Smooth muscle cell (in vitro differentiated cells): ENCODE data around the gene NHLH1. TPM values are rescaled to one million over a fixed set of nuclear protein-coding genes. Genes with fewer than 3 reads are reported as not detected.
A peak's percentile ranks its signal among the peaks of the same experiment; 100 is the strongest.

Source experiments
- DNase-seq: peaks from one replicate; lab custom pipeline; 2025; ENCODE audit not compliant: unreplicated experiment; lab: John Stamatoyannopoulos, UW
- H2AFZ ChIP-seq: fragments of 200-600 bp; sonication (generic); 2 replicates; pipeline ENCODE4 v1.6.0; 2016; ENCODE audit warnings: antibody characterized with exemption, low read depth, mild to moderate bottlenecking
- H3F3A ChIP-seq: fragments of 200-600 bp; sonication (generic); 2 replicates; pipeline ENCODE4 v1.6.0; 2017; ENCODE audit warnings: antibody characterized with exemption, low read depth
- H3K27ac ChIP-seq: fragments of 200-600 bp; sonication (generic); 2 replicates; pipeline ENCODE4 v1.5.1; 2016; ENCODE audit warnings: low read depth, mild to moderate bottlenecking
- H3K27me3 ChIP-seq: fragments of 200-600 bp; sonication (generic); 2 replicates; pipeline ENCODE4 v1.6.1; 2016; ENCODE audit warnings: low read depth, mild to moderate bottlenecking
- H3K36me3 ChIP-seq: fragments of 200-600 bp; sonication (generic); 2 replicates; pipeline ENCODE4 v1.5.1; 2016; ENCODE audit warnings: low read depth
- H3K4me1 ChIP-seq: fragments of 200-600 bp; sonication (generic); 2 replicates; pipeline ENCODE4 v1.5.1; 2016; ENCODE audit warnings: low read depth
- H3K4me2 ChIP-seq: fragments of 200-600 bp; sonication (generic); 2 replicates; pipeline ENCODE4 v1.6.0; 2016; ENCODE audit warnings: mild to moderate bottlenecking
- H3K4me3 ChIP-seq: fragments of 200-600 bp; sonication (generic); 2 replicates; pipeline ENCODE4 v1.5.1; 2016; ENCODE audit warnings: mild to moderate bottlenecking
- H3K79me2 ChIP-seq: fragments of 200-600 bp; sonication (generic); 2 replicates; pipeline ENCODE4 v1.6.0; 2016; ENCODE audit warnings: low read depth, mild to moderate bottlenecking
- H3K9ac ChIP-seq: fragments of 200-600 bp; sonication (generic); 2 replicates; pipeline ENCODE4 v1.6.0; 2016; ENCODE audit warnings: low read depth
- H3K9me3 ChIP-seq: fragments of 200-600 bp; sonication (generic); replicated peaks from 2 replicates; pipeline ENCODE4 v1.5.1; 2016; ENCODE audit warnings: low read depth
- H4K20me1 ChIP-seq: fragments of 200-600 bp; sonication (generic); 2 replicates; pipeline ENCODE4 v1.6.0; 2016; ENCODE audit warnings: low read depth
- WGBS: methylation state at CpG from one replicate; pipeline ENCODE4 v1.1.7; 2016; ENCODE audit warnings: low lambda C conversion rate; 5-methylcytosine and 5-hydroxymethylcytosine counted together
- polyA plus RNA-seq: library from polyadenylated mRNA; unstranded; fragments of >200 nt; fragmentation: Nextera tagmentation; extraction: Ambion mirVana; gene quantifications from 2 replicates; pipeline ENCODE4 v1.2.1, GENCODE V29; 2016
- total RNA-seq: library from RNA; depleted of rRNA; stranded (reverse); fragments of >200 nt; gene quantifications from 2 replicates; pipeline ENCODE4 v1.2.3, GENCODE V29; 2014
- TF ChIP-seq, protein P1 (sequence below): fragments of 200-600 bp; sonication (generic); IDR thresholded peaks from 2 replicates; pipeline ENCODE4 v1.5.1; 2017; ENCODE audit warnings: borderline replicate concordance, mild to moderate bottlenecking, antibody characterized with exemption; ENCODE audit not compliant: insufficient read depth, poor library complexity, severe bottlenecking

Gene NHLH1
- total and polyA plus RNA-seq, 2 experiments from 2014 or later: 0.27 TPM; not detected in 1

DNA sequence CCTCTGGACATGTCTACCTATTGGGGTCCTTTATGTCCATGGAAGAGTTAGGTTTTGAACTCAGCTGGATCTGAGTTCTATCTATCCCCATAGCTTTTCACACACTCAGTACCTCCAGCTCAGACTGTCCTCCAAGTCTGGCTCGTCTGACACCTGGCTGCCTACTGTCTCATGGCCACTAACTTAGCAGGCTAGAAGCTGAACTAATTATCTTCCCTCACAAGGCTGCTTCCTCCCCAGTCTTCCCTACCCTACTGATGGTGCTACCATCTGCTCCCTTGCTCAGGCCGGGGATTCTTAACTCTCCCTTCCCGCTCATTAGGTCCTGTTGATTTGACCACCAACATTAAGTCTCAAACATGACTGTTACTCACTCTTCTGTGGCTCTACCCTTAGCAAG, 46.8 kb downstream of the NHLH1 start:
- Histone ChIP-seq H3K9me3 (no peaks in the 10 kb centered on the region), H3K4me1 (peaks cover 29% of the 10 kb centered on the region), H3K27ac (no peak overlapping the region), H3K4me2 (no peak overlapping the region), H3K4me3 (no peak overlapping the region), H4K20me1 (peaks cover 31% of the 10 kb centered on the region), H3K79me2 (no peaks in the 10 kb centered on the region), H2AFZ (no peak overlapping the region), H3K36me3 (no peaks in the 10 kb centered on the region), H3F3A (no peaks in the 10 kb centered on the region), H3K9ac (no peak overlapping the region), H3K27me3 (no peaks in the 10 kb centered on the region)
- 90% methylated on average over 3 of the region's 3 CpGs for WGBS
- no peak for DNase-seq
- TF ChIP-seq, protein P1, sequence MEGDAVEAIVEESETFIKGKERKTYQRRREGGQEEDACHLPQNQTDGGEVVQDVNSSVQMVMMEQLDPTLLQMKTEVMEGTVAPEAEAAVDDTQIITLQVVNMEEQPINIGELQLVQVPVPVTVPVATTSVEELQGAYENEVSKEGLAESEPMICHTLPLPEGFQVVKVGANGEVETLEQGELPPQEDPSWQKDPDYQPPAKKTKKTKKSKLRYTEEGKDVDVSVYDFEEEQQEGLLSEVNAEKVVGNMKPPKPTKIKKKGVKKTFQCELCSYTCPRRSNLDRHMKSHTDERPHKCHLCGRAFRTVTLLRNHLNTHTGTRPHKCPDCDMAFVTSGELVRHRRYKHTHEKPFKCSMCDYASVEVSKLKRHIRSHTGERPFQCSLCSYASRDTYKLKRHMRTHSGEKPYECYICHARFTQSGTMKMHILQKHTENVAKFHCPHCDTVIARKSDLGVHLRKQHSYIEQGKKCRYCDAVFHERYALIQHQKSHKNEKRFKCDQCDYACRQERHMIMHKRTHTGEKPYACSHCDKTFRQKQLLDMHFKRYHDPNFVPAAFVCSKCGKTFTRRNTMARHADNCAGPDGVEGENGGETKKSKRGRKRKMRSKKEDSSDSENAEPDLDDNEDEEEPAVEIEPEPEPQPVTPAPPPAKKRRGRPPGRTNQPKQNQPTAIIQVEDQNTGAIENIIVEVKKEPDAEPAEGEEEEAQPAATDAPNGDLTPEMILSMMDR: no peak

DNA sequence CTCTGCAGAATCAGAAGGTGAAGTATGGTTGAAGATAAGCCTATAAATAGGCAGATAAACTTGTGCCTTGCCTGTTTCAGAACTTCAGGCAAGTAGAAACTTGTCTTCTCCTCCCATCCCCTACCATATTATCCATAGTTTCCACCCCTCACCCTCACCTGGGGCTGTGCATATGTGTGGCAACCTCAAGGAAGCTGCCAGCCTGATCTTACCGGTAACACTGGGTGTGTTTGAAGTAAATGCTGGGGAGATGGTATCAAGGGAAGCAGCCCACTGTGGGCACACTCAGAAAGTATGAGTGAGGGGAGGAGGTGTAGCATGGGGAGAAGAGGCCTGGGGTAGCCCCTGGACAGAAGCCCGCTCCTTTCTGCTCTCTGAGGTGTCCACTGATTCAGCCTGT, 48.0 kb downstream of the NHLH1 start:
- DNase-seq: no peak
- H3K9me3 ChIP-seq: no peaks in the 10 kb centered on the region
- H3F3A ChIP-seq: no peaks in the 10 kb centered on the region
- H3K4me1 ChIP-seq: peaks cover 17% of the 10 kb centered on the region
- no peak overlapping the region for H3K4me3 ChIP-seq
- WGBS: 94% methylated on average over 2 of the region's 2 CpGs
- no peaks in the 10 kb centered on the region for H3K36me3 ChIP-seq
- no peaks in the 10 kb centered on the region for H3K27me3 ChIP-seq
- no peak overlapping the region for H3K9ac ChIP-seq
- no peak overlapping the region for H2AFZ ChIP-seq
- TF ChIP-seq, protein P1: no peak
- H3K79me2 ChIP-seq: no peaks in the 10 kb centered on the region
- H4K20me1 ChIP-seq: peaks cover 26% of the 10 kb centered on the region
- H3K27ac ChIP-seq: no peak overlapping the region
- no peak overlapping the region for H3K4me2 ChIP-seq

DNA sequence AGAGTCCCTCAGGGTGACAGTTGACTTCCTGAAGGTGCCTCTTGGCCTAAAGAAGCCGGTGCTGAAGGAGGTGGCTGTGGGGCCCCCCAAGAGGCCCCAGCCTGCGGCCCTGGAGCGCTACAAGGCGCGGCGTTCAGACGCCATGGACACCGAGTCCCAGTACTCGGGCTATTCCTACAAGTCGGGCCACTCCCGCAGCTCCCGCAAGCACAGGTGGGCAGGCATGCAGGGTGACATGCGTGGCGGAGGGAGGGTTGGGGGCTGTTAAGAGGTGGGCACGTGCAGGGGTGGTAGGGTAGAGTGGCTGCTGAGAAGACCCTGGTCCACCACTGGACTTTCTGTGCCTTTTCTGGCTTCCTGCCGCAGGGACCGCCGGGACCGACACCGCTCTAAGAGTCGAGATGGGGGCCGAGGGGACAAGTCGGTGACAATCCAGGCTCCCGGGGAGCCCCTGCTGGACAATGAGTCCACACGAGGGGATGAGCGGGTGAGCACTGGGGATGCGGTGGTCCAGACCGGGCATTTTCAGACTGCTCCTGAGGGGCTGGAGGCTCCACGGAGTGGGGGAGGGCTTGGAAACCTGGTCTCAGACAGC, 48.9 kb downstream of the NHLH1 start:
- TF ChIP-seq, protein P1: no peak
- DNase-seq: no peak
- no peak overlapping the region for H3K9ac ChIP-seq
- peaks cover 26% of the 10 kb centered on the region for H4K20me1 ChIP-seq
- H3K4me2 ChIP-seq: no peak overlapping the region
- H2AFZ ChIP-seq: no peak overlapping the region
- no peaks in the 10 kb centered on the region for H3F3A ChIP-seq
- no peak overlapping the region for H3K4me3 ChIP-seq
- no peaks in the 10 kb centered on the region for H3K79me2 ChIP-seq
- 97% methylated on average over 29 of the region's 29 CpGs for WGBS
- H3K36me3 ChIP-seq: no peaks in the 10 kb centered on the region
- H3K27ac ChIP-seq: no peak overlapping the region
- H3K27me3 ChIP-seq: no peaks in the 10 kb centered on the region
- no peaks in the 10 kb centered on the region for H3K9me3 ChIP-seq
- H3K4me1 ChIP-seq: peaks cover 11% of the 10 kb centered on the region

DNA sequence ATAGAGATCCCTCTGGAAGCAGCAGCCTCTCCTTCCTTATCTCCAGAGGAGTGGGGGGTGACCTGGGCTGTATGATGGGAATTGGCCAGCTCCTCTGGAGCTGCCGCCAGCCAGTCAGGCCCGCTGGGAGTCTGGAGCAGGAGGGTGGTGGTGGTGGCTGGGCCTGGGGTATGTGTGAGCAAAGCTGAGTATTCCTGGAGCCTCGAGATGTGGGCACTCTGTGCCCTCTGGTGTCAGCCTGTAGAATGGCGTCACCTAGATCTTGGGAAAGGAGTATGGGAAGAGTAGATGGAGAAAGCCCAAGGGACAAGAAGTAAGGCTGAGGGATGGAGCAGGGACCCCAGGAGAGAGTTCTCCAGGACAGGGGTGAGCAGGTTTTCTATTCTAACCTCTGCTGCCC, 49.5 kb downstream of the NHLH1 start:
- no peak for DNase-seq
- H3K4me1 ChIP-seq: peaks cover 9% of the 10 kb centered on the region
- no peaks in the 10 kb centered on the region for H3K27me3 ChIP-seq
- no peaks in the 10 kb centered on the region for H3F3A ChIP-seq
- TF ChIP-seq, protein P1: peak; percentile 35
- H2AFZ ChIP-seq: no peak overlapping the region
- H3K36me3 ChIP-seq: no peaks in the 10 kb centered on the region
- H4K20me1 ChIP-seq: peaks cover 26% of the 10 kb centered on the region
- 75% methylated on average over 4 of the region's 4 CpGs for WGBS
- H3K9ac ChIP-seq: no peak overlapping the region
- H3K79me2 ChIP-seq: no peaks in the 10 kb centered on the region
- H3K4me2 ChIP-seq: no peak overlapping the region
- H3K9me3 ChIP-seq: no peaks in the 10 kb centered on the region
- no peak overlapping the region for H3K4me3 ChIP-seq
- no peak overlapping the region for H3K27ac ChIP-seq
